IPS-NIHi7 (cell line): ENCODE data around the gene FRMPD4.
"Not testable (repeated sequence)": the region's sequence is repeated elsewhere in the genome, so short reads cannot be mapped to it uniquely, and the experiment has no call there.

Experiments
- DNase-seq: peaks from one replicate; pipeline ENCODE4 v3.0.0; 2012; ENCODE audit warnings: mixed read lengths; ENCODE audit errors: extremely low spot score

FRMPD4 gene

DNA sequence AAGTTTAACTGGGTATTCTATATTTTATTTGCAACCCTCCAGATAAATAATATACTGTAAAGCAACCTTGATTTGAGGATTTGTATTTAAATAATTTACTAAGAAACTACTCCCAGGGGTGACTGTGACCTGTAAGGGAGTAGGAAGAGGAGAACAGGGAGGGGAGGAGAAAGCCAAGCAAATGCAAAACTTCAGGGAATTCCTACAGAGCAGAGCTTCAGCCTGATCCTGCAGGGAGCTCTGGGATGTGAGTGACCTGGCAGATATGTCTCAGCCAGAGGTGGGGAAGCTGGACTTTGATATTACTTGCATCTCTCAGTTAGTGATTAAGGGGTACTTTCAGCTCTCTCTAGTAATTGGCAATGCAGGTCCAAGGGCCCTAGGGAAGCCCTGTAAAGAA, 302.0 kb downstream of the FRMPD4 start:
- DNase-seq, result peak; percentile 45

DNA sequence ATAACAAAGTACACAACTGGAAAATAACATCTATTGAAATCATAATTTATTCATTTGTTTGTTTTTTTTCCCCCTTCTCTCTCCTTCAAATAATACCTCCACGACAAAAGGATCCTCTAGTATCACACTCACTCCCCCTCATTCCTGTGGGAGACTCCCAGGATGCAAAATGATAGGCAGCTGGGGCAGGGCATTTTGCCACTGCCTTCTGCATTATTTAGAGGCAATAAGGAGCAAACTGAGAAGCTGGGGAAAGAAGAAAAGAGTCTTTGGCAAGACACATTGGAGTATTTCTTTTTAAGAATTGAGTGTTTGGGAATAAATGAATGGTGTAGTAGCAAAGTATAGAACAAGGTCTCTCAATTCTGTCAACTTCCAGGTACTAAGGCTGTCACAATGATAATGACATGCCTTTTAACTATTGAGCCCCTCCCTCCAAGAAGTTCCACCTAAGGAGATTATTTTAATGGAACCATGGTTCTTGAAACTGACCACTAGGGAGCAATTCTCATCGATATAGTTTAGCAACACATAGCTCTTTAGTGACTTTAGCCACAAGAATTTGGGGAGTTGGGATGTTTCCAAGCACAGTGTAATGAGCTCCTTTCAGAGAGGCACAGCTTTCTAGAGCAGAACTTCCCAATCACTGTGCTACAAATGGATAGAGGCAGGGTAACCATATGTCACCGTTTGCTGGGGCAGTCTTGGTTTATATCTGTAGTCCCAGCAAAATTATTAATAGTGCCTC, 303.3 kb downstream of the FRMPD4 start:
- DNase-seq, result no peak

DNA sequence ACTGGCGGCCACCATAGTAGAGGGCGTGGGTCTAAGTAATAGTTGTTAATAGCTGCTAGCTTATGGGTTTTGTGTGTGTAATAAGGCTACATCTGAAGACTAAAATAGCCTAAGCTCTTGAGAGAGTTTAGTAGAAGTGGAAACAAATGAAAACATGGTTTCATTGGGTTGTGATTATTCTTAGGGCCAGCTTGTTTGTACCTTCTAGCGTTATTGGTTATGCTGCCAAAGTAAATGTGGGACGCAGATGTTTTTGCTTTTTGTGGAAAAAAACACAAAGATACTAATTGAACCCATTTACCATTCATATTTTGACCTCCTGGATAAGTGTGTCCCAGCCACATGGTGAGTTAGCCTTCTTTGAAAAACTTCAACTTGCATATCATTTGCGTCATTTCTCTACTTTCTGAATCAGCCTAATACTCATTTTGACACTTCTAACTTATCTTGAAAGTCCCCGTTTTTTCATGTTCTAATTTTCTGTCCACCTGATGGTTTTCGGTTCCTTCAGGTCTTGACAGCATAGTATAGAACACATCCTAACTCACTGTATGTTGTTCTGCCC, 305.3 kb downstream of the FRMPD4 start:
- DNase-seq, result no peak

DNA sequence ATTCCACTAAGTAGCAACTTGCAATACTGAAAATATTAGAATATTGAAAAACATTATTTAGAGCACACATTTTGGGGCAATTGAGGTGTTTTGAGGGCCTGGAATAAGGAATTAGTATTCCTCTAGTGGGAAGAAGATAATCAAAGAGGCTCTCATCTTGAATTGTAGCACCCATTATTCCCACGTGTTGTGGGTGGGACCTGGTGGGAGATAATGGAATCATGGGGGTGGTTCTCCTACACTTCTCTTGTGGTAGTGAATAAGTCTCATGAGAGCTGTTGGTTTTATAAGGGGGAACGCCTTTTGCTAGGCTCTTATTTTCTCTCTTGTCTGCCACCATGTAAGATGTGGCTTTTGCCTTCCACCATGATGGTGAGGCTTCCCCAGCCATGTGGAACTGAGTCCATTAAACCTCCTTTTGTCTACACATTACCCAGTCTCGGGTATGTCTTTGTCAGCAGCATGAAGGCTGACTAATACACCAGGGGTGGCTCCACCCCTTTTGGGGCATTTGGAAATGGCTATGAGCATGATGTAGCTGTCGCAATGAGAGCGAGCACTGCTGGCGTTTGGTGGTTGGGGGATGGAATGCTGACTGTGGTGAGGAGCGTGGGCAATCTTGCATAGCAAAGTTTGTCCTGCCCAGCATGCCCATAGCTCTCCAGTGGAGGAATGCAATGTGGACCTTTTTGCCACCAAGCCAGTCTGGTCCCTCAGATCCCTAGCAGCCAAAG, 308.2 kb downstream of the FRMPD4 start:
- DNase-seq, result no peak

DNA sequence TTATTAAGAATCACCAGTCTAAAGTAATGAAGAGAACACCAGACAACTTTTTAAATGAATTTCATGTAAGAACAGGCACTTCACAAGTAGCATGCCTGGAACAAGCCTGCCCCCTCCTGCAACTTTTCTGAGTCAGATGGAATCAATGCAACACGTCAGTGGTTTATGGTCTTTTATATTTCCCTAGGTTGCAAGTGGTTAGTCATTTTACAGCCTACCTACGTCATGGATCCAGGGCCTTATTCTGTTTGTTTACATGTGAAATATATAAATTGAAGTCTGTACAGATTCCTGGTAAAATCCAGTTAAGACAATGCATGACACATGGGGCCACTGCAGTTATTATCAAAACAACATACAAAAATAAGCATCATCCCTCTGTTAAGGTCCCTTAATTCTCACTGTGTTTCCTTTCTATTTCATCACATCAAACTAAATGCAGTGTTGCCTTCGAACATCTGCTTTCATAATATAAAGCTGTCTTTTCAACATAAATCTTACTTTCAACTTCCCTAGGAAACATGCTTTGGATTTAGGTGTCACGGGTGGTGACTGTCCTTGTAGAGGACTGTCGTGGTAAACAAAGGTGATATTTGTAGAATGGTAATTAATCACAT, 309.3 kb downstream of the FRMPD4 start:
- DNase-seq, result no peak

DNA sequence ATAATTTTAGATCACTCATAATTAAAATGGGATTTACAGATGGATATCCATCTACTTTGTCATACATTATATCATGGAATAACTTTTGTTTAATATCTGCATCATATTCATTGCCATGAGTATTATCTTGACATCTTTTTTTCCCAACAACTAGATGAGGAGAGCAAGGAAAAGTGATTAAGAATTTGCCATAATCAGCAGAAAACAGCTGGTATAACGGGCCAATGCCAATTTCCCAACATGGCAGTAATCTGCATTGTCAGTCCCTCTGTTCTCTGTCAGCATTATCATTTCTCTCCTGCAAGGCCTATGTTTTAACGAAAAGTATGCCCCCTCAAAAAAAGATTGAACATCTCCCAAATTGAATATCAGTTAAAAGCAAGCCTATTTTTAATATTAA, 314.0 kb downstream of the FRMPD4 start:
- DNase-seq, result no peak

DNA sequence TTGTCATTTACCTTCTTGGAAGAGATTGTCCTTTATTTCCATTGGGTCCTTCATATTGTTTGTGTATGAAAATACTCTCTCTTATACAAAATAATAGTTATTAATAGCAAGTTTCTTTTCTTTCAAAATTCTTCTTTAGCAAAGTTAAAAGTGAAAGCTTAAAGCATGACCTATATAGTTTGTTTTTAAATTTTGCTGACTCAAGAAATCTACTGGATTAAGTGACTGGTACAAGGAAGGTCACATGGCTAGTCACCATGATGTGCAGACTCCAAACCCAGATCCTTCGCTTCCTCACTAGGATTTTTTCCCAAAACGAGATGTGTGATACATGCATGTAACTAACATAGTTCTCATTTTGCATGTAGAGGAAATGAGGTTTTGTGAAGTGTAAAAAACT, 322.7 kb downstream of the FRMPD4 start:
- no peak for DNase-seq

DNA sequence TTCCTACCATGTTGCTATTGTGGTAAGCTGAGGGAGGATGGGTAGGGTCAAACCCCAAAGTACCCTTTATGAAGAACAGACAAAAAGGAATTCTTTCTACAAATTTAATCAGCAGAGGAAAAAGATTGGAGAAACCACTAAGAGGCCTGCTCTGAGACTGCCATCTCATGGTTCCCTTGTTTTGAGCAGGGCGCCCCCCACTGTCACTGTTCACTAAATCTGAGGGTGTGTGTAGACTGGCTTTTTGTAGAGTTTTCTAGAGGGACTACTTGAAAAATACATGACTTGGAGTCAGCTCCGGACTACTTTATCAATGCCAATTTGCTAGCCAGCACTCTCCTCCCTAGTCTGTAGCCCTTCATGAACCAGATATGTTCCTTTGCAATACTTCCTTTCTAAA, 324.8 kb downstream of the FRMPD4 start:
- peak; percentile 27 for DNase-seq

DNA sequence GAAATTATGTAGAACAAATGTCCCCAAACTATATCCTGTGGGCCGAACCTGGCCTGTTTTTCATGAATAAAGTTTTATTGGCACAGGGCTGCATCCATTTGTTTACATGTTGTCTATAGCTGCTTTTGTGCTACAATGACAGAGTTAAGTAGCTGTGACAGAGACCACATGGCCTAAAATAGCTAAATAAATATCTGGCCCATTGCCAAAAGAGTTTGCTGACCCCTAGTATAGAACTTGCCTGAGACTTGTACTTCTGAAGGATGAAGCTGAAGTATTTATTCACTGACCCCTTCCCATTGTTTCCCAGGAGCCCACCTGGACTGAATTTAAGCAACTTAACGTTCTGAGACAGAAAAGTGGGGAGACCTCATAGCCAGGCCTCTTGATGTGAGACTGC, 325.6 kb downstream of the FRMPD4 start:
- no peak for DNase-seq

DNA sequence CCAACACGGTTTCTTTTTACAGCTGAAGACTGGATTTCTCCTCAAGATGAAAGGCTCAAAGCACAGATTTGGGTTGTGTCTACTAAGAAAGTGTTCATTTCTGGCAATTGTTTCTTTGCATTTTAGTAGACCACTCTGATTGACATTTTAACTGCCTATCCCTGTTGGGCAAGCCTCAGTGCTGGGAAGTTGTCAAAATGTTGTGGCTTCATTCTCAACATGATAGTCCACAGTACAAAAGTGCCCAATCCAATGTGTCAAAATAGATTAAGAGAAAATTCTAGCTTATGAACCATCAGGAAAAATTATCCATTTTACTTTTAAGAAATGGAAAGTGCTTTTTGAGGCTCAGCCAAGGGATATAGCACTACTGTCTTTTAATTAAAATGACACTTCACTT, 329.0 kb downstream of the FRMPD4 start:
- no peak for DNase-seq

DNA sequence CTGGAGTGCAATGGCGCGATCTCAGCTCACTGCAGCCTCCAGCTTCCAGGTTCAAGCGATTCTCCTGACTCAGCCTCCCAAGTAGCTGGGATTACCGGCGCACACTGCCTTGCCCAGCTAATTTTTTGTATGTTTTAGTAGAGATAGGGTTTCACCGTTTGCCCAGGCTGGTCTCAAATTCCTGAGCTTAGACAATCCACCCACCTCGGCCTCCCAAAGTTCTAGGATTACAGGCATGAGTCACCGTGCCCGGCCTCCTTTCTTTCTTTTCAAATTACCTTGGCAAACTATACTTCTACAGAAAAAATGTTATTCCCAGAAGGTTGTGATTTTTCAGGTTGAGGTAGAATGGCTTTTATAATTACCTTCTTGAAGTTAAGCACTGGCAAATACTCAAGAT, 331.0 kb downstream of the FRMPD4 start:
- DNase-seq, result no peak

DNA sequence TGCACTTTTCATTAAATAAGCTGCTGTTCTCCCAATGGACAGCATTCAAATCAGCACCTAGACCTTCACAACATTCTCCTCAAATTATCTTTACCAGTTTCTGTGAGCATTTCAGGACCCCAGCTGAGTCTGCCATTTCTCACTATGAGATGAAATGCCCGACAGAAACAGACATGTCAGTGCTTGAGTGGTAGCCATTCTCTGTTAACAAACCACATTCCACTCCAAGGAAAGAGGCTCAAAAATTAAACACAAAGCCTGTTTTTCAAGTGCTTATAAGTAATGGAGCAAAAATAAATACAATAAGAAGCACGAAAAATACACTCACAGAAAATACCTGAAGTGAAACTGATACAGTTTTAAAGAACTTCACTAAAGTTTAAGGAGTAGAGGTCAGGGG, 332.8 kb downstream of the FRMPD4 start:
- DNase-seq, result no peak

DNA sequence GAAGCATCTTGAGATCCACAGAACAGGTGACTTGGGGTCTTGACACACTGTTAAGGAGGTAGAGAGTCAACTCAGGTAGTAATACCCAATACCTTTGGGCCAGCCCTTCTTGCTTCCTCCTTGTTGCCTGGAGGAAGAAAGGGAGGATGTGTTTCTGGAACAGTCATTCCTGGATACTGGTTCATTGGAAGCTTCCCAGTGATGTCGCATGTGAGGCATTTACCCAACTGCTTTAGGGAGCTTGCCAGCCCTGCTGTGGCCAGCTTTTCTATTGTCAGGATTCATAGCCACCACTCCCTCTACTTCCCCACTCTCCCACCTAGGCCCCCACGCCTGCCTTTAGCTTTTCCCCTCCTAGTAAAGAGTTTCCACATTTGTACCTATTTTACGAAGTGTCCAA, 342.7 kb downstream of the FRMPD4 start:
- DNase-seq, result no peak

DNA sequence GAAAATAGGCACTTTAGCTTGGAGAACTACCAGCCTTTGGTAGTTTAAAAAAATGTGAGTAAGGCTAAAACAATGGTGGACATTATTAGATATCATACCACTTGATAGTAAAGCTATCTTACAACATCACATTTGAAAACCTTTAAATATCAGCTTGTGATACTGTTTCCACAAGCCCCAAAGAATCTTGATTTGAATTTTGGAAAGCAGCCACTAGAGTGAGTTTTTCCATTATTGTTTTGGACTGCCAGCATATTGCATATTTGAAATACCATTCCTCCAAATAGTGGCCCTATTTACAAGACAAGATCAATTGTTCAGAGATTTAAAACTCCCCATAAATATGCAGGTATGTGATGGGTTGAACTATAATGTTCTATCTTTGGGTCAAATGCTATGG, 349.9 kb downstream of the FRMPD4 start:
- DNase-seq, result no peak

DNA sequence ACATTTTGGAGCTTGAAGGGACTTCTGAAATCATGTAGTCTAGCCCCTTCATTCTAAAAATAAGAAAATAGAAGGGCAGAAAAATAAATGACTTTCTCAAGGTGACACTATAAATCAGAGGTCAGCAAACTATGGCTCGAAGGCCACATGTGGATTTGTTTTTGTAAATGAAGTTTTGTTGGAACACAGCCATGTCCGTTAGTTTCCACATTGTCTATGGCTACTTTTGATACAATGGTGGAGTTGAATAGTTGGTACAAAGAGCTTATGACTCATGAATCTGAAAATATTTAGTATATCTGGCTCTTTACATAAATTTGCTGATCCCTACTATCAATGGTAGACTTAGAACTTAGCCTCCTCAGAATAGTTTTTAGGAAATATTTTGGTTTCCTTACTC, 350.5 kb downstream of the FRMPD4 start:
- DNase-seq, result no peak

DNA sequence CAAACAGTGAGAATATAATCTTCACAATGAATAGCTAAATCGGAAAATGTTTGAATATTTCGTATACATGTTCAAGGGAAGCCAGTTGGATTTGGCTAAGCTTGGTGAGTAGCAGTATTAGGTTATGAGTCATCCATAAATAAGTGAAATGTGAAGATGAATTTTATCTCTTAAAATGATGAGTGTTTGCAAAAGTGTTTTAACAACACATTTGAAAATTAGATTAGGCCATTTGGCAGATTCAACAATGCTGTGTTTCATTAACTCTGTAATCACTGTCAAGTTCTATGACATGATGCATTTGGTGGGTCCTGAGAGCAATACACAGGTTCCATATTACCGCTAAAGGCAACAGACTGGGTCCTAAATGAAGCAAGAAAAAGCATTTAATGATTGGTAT, 351.1 kb downstream of the FRMPD4 start:
- DNase-seq, result no peak

DNA sequence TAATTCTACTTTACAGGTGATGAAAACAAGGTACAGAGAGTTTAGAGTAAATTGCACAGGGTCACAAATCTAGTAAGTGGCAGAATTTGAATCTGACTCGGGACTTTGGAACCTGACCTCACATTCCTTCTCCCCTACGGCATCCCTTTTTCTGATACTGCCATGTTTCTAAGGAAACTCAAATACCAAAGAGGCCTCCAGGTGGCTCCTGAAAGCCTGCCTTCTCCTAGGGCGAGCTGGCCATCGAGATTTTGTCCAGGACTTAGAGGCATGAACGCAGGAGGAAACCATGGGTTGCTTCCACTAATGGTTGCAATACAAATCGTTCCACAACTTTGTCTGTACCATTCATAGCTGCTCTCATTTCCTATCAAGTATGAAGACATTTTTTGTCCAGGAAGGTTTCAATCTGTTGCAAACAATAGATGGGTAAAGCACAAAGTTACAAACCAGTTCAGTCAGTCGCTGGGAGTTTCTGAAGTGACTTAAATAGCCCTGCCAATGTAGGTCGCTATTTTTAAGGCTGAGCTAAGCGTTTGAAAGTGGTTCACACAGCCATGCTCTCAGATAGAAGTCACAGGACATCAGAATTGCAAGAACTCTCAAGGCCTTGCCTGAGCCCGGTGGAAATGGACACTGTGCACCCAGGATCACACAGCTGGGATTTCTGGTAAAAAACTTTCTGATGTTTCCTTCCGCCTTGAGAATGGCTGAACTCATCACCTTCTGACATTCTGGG, 356.3 kb downstream of the FRMPD4 start:
- peak; percentile 35 for DNase-seq

DNA sequence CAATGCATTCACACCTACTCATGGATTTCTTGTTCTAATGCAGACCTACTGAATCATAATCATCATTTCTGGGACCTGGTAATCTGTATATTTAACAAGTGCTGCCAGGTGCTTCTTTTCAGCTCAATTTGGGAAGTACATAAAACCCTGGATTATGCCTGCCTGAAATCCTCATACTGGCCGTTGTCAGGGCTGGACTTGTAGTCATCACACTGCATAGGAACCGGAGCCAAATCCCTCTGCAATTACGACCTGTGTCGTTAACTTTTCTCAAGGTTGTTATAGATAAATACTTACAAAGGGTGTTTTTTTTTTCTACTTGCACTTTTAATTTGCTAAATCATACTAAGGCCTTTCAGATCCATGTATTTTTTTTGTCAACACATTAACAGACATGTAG, 358.1 kb downstream of the FRMPD4 start:
- no peak for DNase-seq

DNA sequence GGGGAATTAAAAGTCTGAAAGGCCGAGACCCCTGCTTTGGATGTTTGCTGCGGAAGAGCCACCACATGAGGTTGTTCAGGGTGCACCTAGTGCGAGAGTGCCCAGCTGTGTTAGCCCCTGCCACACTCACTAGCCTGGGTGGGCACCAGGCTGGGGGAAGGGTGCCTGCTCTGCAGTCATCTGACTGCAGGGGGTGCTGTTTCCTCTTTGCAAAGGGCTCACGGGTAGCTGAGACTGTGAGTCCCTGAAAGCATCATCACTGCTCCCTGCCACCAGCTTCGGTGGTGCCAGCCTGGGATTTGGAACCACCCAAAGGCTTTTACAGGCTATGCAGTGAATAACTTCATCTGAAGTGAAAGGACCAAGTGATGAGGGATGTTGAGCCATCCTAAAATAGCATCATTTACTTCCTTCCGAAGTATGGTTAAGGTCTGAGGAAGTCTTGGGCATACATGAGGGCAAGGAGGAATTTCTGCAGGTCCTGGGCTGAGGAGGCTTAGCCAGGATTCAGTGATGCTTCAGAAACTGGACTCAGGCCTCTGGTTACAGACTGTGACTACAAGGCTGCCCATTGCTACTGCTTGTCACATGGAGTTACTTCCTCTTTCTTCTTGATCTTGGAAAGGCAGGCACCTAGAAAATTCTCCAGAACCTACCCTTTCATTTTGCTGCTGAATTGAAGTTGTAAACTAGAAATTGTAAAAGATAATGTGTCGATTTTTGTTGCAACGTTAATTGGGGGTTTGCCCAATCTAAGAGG, 359.7 kb downstream of the FRMPD4 start:
- DNase-seq, result peak; percentile 83

DNA sequence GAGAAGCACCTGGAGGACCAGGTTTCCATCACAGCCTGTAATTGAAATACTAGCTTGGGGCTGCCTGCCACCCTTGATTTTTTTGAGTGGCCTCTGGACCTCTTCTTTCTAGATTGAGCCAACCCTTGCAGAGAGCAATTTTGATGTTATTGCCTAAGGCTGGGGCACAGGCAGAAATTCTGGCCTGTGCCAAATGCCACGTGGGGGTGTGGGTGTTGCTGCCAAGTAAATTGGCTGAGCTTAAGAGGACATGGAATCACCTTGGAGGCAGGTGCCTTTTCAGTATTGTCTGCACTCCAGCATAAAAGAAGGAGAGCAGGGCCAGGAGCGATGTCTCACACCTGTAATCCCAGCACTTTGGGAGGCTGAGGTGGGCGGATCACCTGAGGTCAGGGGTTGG, 366.9 kb downstream of the FRMPD4 start:
- no peak for DNase-seq

DNA sequence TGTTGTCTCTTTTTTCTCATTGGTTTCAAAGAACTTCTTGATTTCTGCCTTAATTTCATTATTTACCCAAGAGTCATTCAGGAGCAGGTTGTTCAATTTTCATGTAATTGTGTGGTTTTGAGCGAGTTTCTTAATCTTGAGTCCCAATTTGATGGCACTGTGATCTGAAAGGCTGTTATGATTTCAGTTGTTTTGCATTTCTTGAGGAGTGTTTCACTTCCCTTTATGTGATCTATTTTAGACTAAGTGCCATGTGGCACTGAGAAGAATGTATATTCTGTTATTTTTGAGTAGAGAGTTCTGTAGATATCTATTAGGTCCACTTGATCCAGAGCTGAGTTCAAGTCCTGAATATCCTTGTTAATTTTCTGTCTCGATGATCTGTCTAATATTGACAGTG, 377.1 kb downstream of the FRMPD4 start:
- not testable (repeated sequence) for DNase-seq
